ENCODE measurements around the gene ATG4C.

The ATG4C gene

DNA sequence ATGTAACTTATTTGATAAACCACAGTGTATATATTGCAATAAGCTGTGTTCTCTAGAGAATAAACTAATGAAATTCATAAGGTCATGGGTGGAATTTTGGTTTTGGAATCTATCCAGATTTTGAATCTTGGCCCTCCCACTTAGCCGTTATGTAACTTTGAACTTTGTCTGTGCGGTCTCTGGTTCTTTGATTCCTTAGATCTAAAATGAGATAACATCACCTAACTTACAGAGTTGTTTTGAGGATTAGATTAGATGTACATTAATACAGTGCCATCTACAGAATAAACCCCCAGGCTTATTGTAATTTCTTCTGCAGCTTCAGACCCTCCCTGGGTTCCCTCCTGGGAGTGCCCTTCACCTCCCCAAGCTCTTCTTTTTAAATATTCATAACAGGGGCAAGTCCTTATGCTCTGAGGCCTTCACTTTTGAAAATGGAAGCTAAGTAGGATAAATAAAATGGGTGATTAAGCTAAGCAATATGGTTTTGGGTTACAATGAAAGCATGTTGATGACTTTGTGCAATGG, 124.3 kb downstream of the ATG4C start:
- no peak for DNase-seq

DNA sequence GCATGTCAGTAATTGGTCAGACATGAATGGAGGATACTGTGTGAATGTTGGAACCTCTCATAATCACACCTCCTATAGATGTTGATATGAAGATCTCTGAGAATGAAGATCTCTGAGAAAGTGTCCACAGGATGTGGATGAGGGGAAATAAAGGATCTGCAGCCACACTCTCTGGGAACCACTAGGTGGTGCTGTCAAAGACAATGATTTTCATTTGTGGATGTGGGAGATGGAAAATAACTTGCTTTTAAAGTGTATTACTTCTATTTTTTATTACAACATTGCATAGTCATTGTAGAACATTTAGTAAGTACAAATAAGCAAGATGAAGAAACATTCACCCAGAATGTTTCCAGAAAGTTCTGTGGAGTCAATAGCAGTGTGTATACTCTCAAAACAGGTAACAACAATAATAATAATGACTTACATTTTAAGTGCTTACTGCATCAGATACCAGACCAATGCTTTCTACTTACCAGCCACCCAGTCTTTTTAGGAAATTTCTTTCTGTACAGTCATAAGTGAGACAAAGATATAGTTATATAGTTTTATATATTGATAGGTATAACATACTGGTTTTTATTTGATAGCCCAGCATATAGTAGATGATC, 128.2 kb downstream of the ATG4C start:
- peak; percentile 11 for DNase-seq
